Lung (tissue), 12 donors: ENCODE data around the gene CHST11. TPM values are rescaled to one million over a fixed set of nuclear protein-coding genes. Genes with fewer than 3 reads are reported as not detected.

Experiments
- ATAC-seq: fragments of 200-7000 bp; cut with Tn5 transposase; one replicate; pipeline ENCODE4 v1.9.1; 2020; ENCODE audit warnings: moderate number of reproducible peaks; ENCODE audit not compliant: insufficient read depth, low FRiP score
- DNase-seq, 3 donors: peaks; one replicate each; pipeline ENCODE4 v3.0.0-alpha.2; 2013 to 2017
- H3K27ac ChIP-seq, 2 donors: one replicate each; pipeline ENCODE4 v1.5.1; 2013; ENCODE audit warnings: mild to moderate bottlenecking in 2 of 2, moderate library complexity in 2 of 2, control low read depth in 1 of 2, inconsistent platforms in 1 of 2, low read depth in 1 of 2, low read length in 1 of 2
- H3K27me3 ChIP-seq, 3 donors: one replicate each; pipeline ENCODE4 v1.5.1; 2013; ENCODE audit warnings: low read length in 2 of 3; ENCODE audit not compliant: control insufficient read depth in 3 of 3, insufficient read depth in 3 of 3
- H3K36me3 ChIP-seq, 4 donors: one replicate each; pipeline ENCODE4 v1.5.1; 2013; ENCODE audit warnings: low read length in 4 of 4, mild to moderate bottlenecking in 1 of 4, moderate library complexity in 1 of 4; ENCODE audit not compliant: control insufficient read depth in 4 of 4, insufficient read depth in 4 of 4
- H3K4me1 ChIP-seq, 5 donors: one replicate each; pipeline ENCODE4 v1.5.1; 2013; ENCODE audit warnings: low read length in 5 of 5, mild to moderate bottlenecking in 2 of 5, moderate library complexity in 1 of 5; ENCODE audit not compliant: control insufficient read depth in 5 of 5, insufficient read depth in 5 of 5
- H3K4me3 ChIP-seq: one replicate; pipeline ENCODE4 v1.5.1; 2013; ENCODE audit warnings: mild to moderate bottlenecking, control low read depth, moderate library complexity
- H3K9ac ChIP-seq, 2 donors: one replicate each; pipeline ENCODE4 v1.5.1; 2013; ENCODE audit warnings: low read length in 2 of 2, control low read depth in 1 of 2; ENCODE audit not compliant: insufficient read depth in 1 of 2
- H3K9me3 ChIP-seq, 4 donors: one replicate each; pipeline ENCODE4 v1.5.1; 2013; ENCODE audit warnings: low read length in 3 of 4, mild to moderate bottlenecking in 1 of 4, moderate library complexity in 1 of 4; ENCODE audit not compliant: control insufficient read depth in 4 of 4, insufficient read depth in 3 of 4
- CTCF ChIP-seq: IDR thresholded peaks from 2 replicates; pipeline ENCODE4 v1.5.1; 2012; ENCODE audit warnings: mild to moderate bottlenecking; ENCODE audit errors: control extremely low read depth, extremely low read depth
- WGBS, 2 donors: extraction: QIAGEN DNeasy Blood & Tissue Kit; methylation state at CpG; one replicate each; pipeline ENCODE4 v1.1.7; 2013; 5-methylcytosine and 5-hydroxymethylcytosine counted together
- polyA plus RNA-seq, 2 donors: library from polyadenylated mRNA; stranded (reverse); fragments of 200-250 nt; gene quantifications; one replicate each; pipeline ENCODE4 v1.2.1, GENCODE V29; 2013
- total RNA-seq, 2 donors: library from RNA; depleted of rRNA in 1 of 2; stranded (reverse); fragments of >200 nt in 1 of 2; gene quantifications; one replicate each; pipeline ENCODE4 v1.2.1, GENCODE V29; 2014 to 2021
- donor health status: control.
- donor health status: control.
- donor health status: Bipolar disorder and iron deficiency.
- donor health status: healthy.
- donor health status: DM: yes; HTN: yes; CAD: no.

The CHST11 gene
- total and polyA plus RNA-seq, 4 donors: 9.0 to 63.2 (median 27.7) TPM

DNA sequence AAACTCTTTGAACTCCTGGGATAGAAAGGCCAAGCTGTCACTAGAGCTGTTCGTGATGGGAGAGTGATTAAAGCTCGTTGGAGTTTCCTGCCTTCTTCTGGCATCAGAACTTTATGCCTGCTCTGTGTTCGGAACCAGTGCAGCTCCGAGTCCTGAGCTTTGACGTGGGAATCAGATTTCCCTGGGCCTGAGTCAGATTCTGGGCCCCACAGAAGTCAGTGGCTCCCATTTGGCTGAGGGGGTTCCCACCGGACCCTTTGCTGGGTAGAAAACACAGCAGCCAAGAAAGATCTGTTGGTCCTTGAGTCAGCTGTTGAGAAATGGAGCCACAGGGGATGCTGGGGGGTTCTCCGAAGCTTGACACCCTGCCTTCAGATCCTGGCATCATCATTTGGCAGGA, 238.0 kb downstream of the CHST11 start:
- Histone ChIP-seq H3K4me1 (peaks cover 0 to 12% (median 7%) of the 10 kb centered on the region in 5 donors), H3K27ac (no peak overlapping the region)
- TF ChIP-seq CTCF: no peak

GRCh38 chr12:104695453-104696148, 238.9 kb downstream of the CHST11 start:
- peaks cover 0 to 12% (median 7%) of the 10 kb centered on the region in 5 donors for H3K4me1 ChIP-seq
- ATAC-seq (no peak), DNase-seq (peak; percentile 32 to 40 (median 35))
- H3K9ac ChIP-seq: no peak overlapping the region
- no peaks in the 10 kb centered on the region for H3K9me3 ChIP-seq
- no peaks in the 10 kb centered on the region for H3K27me3 ChIP-seq
- H3K27ac ChIP-seq: no peak overlapping the region
- no peak for TF ChIP-seq CTCF
- WGBS, 2 donors: 27 to 29% methylated on average over 12 of the region's 12 CpGs
- no peak overlapping the region for H3K4me3 ChIP-seq
- peaks cover 0 to 1% (median 0%) of the 10 kb centered on the region in 4 donors for H3K36me3 ChIP-seq

More for the DNA sequence above, 238.0 kb downstream of the CHST11 start:
- ATAC-seq: no peak
- Histone ChIP-seq H3K4me3 (no peak overlapping the region), H3K9me3 (no peaks in the 10 kb centered on the region), H3K27me3 (no peaks in the 10 kb centered on the region), H3K9ac (no peak overlapping the region), H3K36me3 (peaks cover 0 to 1% (median 0%) of the 10 kb centered on the region in 4 donors)
- 69 to 84% methylated on average over 7 of the region's 7 CpGs for WGBS, 2 donors
- no peak for DNase-seq

DNA sequence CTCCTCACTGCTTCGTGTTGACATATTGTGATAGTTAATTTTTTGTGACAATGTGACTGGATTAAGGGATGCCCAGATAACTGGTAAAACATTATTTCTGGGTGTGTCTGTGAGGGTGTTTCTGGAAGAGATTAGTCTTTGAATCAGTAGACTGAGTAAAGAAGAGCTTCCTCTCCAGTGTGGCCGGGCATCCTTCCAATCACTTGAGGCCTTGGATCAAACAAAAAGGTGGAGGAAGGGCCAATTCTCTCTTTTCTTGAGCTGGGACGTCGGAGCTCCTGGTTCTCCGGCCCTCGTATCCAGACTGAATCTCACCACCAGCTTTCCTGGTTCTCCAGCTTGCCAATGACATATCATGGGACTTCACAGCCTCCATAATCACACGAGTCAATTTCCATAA, 240.4 kb downstream of the CHST11 start:
- Histone ChIP-seq H3K4me1 (peaks cover 0 to 12% (median 7%) of the 10 kb centered on the region in 5 donors), H3K9me3 (no peaks in the 10 kb centered on the region), H3K27me3 (no peaks in the 10 kb centered on the region), H3K36me3 (no peaks in the 10 kb centered on the region), H3K27ac (no peak overlapping the region), H3K9ac (no peak overlapping the region), H3K4me3 (no peak overlapping the region)
- DNase-seq (no peak), ATAC-seq (no peak)
- 77 to 93% methylated on average over 7 of the region's 7 CpGs for WGBS, 2 donors
- no peak for TF ChIP-seq CTCF
